Measurements from ENCODE around the gene MIPEP. TPM values are rescaled to one million over a fixed set of nuclear protein-coding genes. Genes with fewer than 3 reads are reported as not detected.

The MIPEP gene
- total RNA-seq, 4 donors from 2014 or later = 17.1 to 27.9 (median 24.1) TPM

GRCh38 chr13:23915308-23915707 lies 26.1 kb upstream of the MIPEP start:
- no peaks in the 10 kb centered on the region for H3K4me1 ChIP-seq
- H3K9me3 ChIP-seq = no peaks in the 10 kb centered on the region
- H3K27me3 ChIP-seq = no peaks in the 10 kb centered on the region
- TF ChIP-seq, protein P1, sequence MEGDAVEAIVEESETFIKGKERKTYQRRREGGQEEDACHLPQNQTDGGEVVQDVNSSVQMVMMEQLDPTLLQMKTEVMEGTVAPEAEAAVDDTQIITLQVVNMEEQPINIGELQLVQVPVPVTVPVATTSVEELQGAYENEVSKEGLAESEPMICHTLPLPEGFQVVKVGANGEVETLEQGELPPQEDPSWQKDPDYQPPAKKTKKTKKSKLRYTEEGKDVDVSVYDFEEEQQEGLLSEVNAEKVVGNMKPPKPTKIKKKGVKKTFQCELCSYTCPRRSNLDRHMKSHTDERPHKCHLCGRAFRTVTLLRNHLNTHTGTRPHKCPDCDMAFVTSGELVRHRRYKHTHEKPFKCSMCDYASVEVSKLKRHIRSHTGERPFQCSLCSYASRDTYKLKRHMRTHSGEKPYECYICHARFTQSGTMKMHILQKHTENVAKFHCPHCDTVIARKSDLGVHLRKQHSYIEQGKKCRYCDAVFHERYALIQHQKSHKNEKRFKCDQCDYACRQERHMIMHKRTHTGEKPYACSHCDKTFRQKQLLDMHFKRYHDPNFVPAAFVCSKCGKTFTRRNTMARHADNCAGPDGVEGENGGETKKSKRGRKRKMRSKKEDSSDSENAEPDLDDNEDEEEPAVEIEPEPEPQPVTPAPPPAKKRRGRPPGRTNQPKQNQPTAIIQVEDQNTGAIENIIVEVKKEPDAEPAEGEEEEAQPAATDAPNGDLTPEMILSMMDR (IDR thresholded peaks at IDR 0.05) = no peak
- TF ChIP-seq POLR2A (IDR thresholded peaks at IDR 0.05) = no peak
- H3K4me3 ChIP-seq (replicated peaks in 1 of 3) = no peak overlapping the region
- intact Hi-C loops (cut with DNase I) = no loop called here
- no peak for DNase-seq
- H3K27ac ChIP-seq = no peak overlapping the region
- WGBS, 2 donors = 87 to 90% methylated on average over 3 of the region's 3 CpGs
- no peaks in the 10 kb centered on the region for H3K36me3 ChIP-seq

DNA sequence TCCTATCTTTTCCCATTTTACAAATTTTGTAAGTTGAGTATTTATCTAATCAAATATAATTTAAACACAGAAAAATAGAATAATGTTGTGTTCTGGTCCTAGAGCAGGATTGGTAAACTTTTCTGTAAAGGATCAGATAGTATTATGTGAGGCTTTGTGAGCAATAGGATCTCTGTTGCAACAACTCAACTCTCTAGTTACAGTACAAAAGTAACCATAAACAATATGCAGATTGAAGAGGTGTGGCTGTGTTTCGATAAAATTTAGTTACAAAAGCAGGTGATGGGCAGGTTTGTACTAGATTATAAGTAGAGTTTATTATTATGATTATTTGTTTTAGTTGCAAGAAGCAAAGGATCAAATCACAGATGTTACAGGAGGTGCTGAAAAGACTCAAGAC lies 23.3 kb upstream of the MIPEP start:
- intact Hi-C loops (cut with DNase I) = no loop called here
- no peak for DNase-seq
- H3K27me3 ChIP-seq = no peaks in the 10 kb centered on the region
- TF ChIP-seq, protein P1 (IDR thresholded peaks at IDR 0.05) = no peak
- no peak for TF ChIP-seq POLR2A (IDR thresholded peaks at IDR 0.05)
- H3K4me3 ChIP-seq (replicated peaks in 1 of 3) = no peak overlapping the region
- H3K4me1 ChIP-seq = no peaks in the 10 kb centered on the region
- no peaks in the 10 kb centered on the region for H3K9me3 ChIP-seq
- no peak overlapping the region for H3K27ac ChIP-seq
- WGBS, 2 donors = 74 to 88% methylated on average over 1 of the region's 1 CpG
- no peaks in the 10 kb centered on the region for H3K36me3 ChIP-seq

- Histone ChIP-seq H3K4me3 (replicated peaks in 1 of 3) (no peak overlapping the region), H3K27me3 (no peaks in the 10 kb centered on the region), H3K4me1 (no peaks in the 10 kb centered on the region), H3K36me3 (no peaks in the 10 kb centered on the region), H3K27ac (no peak overlapping the region), H3K9me3 (no peaks in the 10 kb centered on the region)
- TF ChIP-seq POLR2A (IDR thresholded peaks at IDR 0.05) = no peak
- TF ChIP-seq, protein P1 (IDR thresholded peaks at IDR 0.05) = no peak
- no peak for DNase-seq
- intact Hi-C loops (cut with DNase I) = no loop called here
Observed at GRCh38 chr13:23909606-23910005, 20.4 kb upstream of the MIPEP start.

DNA sequence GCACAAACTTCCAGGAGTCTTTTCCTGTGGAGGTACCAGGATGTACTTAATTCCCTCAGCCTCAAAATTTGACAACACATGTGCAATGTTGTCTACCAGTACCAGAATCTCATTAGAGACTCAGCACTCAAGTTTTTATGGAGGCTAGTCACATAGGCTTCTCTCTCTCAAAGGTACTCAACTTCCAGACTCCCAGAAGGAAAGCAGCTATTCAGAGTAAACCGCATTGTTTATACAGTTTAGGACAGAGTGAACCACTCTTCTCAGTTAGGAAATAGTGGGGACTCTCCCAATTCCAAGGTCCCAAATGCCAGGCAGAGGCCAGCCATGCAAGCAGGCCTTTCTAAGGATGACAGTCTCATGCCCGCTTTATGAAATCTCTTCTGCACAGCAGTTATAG lies 16.6 kb upstream of the MIPEP start:
- whole genome bisulfite sequencing, 2 donors = 80 to 82% methylated on average over 2 of the region's 2 CpGs
- Histone ChIP-seq H3K4me1 (peaks cover 9 to 10% of the 10 kb centered on the region in 2 donors), H3K9me3 (no peaks in the 10 kb centered on the region), H3K4me3 (replicated peaks in 1 of 3) (no peak overlapping the region), H3K36me3 (no peaks in the 10 kb centered on the region), H3K27ac (no peak overlapping the region), H3K27me3 (peaks cover 9% of the 10 kb centered on the region)
- intact Hi-C loops (cut with DNase I) = no loop called here
- no peak for DNase-seq
- TF ChIP-seq POLR2A (IDR thresholded peaks at IDR 0.05) = no peak
- TF ChIP-seq, protein P1 (IDR thresholded peaks at IDR 0.05) = no peak

DNA sequence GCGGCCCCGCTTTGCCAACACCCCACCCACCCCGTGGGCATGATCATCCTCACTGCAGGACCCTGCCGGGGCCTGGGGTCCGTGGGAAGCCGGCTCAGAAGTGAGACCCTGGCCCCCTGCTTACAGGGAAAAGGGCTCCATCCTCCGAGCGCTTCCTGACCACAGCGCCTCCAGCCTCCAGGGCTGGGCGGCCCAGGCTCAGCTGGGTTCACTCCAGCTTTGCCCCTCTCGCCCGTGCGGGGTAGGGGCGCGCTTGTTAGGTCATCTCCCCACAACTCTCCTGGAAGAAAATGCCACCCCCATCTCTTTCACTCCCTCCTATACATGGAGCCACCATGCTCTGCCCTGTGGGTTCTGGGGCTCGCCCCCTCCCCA lies 14.7 kb upstream of the MIPEP start:
- Histone ChIP-seq H3K27ac (no peak overlapping the region), H3K27me3 (peaks cover 9% of the 10 kb centered on the region), H3K4me3 (replicated peaks in 1 of 3) (no peak overlapping the region), H3K4me1 (peaks cover 9 to 10% of the 10 kb centered on the region in 2 donors), H3K36me3 (no peaks in the 10 kb centered on the region), H3K9me3 (no peaks in the 10 kb centered on the region)
- intact Hi-C loops (cut with DNase I) = no loop called here
- DNase-seq = no peak
- no peak for TF ChIP-seq POLR2A (IDR thresholded peaks at IDR 0.05)
- TF ChIP-seq, protein P1 (IDR thresholded peaks at IDR 0.05) = no peak
- 47 to 55% methylated on average over 13 to 15 of the region's 16 CpGs for WGBS, 2 donors

Data from thyroid gland (tissue), 4 donors.